Kidney epithelial cell (primary cell): ENCODE data around the gene COQ8A. TPM values are rescaled to one million over a fixed set of nuclear protein-coding genes. Genes with fewer than 3 reads are reported as not detected.

Experiments used
- DNase-seq: peaks from one replicate; pipeline ENCODE4 v3.0.0-alpha.2; 2010; ENCODE audit warnings: low read depth
- H3K27me3 ChIP-seq: 2 replicates; pipeline ENCODE4 v1.6.0; 2011; ENCODE audit warnings: low read length; ENCODE audit not compliant: control insufficient read depth, insufficient read depth
- H3K36me3 ChIP-seq: 2 replicates; pipeline ENCODE4 v1.5.1; 2011; ENCODE audit warnings: low read length; ENCODE audit not compliant: control insufficient read depth, insufficient read depth
- H3K4me3 ChIP-seq: 2 replicates; pipeline ENCODE4 v1.5.1; 2011; ENCODE audit warnings: low read depth, mild to moderate bottlenecking, control low read depth, low read length
- total RNA-seq: library from RNA; depleted of rRNA; stranded (reverse); fragments of >200 nt; gene quantifications from 2 replicates; pipeline ENCODE4 v1.2.3, GENCODE V29; 2015
- TF ChIP-seq, protein P1 (sequence below): IDR thresholded peaks from 2 replicates; pipeline ENCODE4 v1.5.1; 2011; ENCODE audit warnings: mild to moderate bottlenecking, moderate library complexity, low read length, control low read depth, inconsistent platforms; ENCODE audit not compliant: insufficient read depth, poor library complexity, severe bottlenecking

COQ8A gene
- total RNA-seq, 1 donor from 2014 or later = 11.8 TPM

DNA sequence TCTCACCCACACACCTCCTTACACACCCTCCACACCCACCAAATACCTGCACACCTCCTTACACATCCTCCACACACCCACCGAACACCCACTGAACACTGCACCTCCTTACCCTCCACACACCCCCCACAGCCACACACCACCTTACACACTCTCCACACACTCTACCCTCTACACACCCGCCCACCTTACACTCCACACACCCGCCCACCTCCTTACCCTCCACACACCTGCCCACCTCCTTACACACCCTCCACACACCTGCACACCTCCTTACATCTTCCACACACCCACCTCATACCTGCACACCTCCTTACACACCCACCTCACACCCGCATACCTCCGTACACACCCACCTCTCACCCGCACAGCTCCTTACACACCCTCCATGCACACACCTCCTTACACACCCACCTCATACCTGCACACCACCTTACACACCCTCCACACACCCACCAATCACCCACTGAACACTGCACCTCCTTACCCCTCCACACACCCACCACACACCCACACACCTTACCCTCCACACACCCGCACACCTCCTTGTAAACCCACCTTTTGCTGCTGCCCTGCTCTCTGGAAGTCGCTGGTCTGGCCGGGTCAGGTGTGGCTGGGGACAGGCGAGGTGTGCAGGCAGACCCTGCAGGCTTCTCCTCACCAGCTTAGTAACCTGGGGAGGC, 38.5 kb downstream of the COQ8A start:
- Histone ChIP-seq H3K27me3 (no peaks in the 10 kb centered on the region), H3K36me3 (no peaks in the 10 kb centered on the region), H3K4me3 (no peak overlapping the region)
- no peak for DNase-seq
- TF ChIP-seq, protein P1, sequence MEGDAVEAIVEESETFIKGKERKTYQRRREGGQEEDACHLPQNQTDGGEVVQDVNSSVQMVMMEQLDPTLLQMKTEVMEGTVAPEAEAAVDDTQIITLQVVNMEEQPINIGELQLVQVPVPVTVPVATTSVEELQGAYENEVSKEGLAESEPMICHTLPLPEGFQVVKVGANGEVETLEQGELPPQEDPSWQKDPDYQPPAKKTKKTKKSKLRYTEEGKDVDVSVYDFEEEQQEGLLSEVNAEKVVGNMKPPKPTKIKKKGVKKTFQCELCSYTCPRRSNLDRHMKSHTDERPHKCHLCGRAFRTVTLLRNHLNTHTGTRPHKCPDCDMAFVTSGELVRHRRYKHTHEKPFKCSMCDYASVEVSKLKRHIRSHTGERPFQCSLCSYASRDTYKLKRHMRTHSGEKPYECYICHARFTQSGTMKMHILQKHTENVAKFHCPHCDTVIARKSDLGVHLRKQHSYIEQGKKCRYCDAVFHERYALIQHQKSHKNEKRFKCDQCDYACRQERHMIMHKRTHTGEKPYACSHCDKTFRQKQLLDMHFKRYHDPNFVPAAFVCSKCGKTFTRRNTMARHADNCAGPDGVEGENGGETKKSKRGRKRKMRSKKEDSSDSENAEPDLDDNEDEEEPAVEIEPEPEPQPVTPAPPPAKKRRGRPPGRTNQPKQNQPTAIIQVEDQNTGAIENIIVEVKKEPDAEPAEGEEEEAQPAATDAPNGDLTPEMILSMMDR = no peak

DNA sequence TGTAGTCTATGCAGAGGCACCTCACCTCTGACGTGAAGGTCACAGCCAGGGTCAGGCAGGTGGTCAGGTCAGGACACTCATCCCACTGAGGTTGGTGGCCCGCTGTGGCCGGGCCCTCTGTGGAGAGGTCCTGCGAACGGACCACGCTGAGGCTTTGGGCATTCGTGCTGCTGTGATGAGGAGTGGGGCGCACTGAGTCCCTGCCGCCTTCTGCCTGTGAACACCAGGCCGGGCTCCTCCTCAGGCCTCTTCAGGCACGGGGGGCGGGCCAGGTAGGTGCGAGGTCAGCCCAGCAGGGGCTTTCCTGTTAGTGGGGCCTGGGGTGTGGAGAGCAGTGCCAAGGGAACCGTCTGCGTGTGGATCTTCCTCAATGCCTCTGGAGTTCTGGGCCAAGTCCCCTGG, 39.0 kb downstream of the COQ8A start:
- no peak for DNase-seq
- Histone ChIP-seq H3K36me3 (no peaks in the 10 kb centered on the region), H3K4me3 (no peak overlapping the region), H3K27me3 (no peaks in the 10 kb centered on the region)
- TF ChIP-seq, protein P1 = no peak

DNA sequence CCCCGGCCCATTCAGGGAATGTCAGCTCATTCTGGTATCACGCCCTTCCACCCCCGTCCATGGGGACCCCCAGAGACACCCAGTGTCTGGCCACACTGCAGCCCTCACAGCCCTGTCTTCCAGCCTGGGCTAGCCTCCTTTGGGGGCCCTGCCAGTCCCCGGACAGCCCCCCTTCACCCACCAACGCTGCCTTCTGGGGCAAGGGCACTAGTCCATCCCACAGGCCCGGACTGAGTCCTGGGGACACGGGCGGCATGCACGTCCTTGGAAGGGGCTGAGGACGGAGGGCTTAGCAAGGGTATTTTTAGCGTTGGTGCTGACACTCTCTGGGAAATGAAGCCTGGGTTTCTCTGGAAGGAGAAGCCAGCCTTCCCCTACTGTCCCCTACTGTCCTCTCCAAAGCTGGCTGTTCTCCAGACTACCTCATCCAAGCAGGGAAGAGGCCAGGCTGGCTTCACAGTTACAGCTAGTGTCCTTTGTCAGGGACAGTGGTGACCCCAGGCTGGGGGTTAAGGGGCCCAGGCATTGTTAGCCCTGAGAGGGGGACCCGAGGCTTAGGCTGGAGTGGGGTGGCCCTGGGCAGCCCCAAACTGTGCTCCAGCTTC, 39.5 kb downstream of the COQ8A start:
- TF ChIP-seq, protein P1 = no peak
- no peaks in the 10 kb centered on the region for H3K27me3 ChIP-seq
- H3K36me3 ChIP-seq = no peaks in the 10 kb centered on the region
- DNase-seq = no peak
- H3K4me3 ChIP-seq = no peak overlapping the region

DNA sequence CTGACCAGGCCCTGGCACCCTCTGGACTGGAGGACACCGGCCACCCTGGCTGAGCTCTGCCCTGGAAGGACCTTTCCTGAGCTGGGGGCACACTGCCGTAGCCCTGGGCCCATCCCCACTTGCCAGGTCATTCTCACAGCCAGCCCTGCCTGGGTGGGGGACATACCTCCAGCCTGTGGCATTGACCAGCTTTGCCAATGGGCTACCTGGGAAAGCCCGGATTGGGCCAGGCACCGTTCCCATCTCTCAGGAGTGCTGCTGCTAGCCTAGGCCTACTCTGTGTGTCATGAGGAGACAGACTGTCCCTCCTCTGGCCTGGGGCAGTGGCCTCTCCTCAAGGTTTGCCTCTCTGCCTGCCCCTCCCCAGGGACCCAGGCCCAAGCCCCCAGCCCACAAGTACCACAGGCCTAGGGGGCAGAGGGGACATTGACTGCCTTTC, 40.0 kb downstream of the COQ8A start:
- no peak for DNase-seq

DNA sequence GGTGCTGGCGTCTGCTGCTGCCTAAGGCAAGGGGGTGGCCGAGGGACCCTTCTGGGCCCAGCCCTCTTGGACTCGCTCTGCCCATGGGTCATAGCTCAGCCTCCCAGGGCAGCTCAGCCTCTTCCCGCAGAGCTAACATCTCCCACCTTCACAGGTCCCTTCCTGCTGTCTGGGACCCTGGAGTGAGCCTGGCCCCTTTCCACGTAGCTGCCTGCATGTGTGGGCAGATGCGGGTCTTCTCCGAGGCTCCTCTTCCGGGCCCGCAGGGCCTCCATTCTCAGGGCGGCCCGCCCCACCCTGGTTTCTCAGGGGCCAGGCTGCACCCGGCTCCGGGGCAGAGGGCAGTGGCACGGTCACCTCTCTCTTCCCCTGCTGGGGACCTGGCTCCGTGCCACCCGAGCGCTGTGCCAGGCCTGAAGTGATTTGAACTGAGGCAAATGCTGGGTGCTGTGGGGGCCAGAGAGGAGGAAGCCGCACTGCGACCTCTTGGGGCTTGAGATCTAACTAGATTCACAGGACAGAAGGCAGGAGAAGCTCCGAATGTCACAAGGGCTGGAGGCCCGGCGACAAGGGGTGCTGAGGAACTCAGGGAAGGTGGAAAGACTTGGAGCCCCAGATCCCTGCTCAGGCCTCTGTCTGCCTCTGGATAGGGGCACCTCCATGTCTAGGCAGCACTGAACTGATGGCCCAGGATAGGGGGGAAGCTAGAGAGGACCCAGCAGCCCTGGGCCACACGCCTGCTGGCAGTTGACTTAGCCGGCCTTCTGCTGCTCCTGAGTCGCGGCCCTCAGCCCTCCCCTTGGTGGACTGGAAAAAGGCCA, 40.7 kb downstream of the COQ8A start:
- H3K4me3 ChIP-seq = no peak overlapping the region

More for the DNA sequence above, 40.0 kb downstream of the COQ8A start:
- Histone ChIP-seq H3K4me3 (no peak overlapping the region), H3K36me3 (no peaks in the 10 kb centered on the region), H3K27me3 (no peaks in the 10 kb centered on the region)
- TF ChIP-seq, protein P1 = no peak

More for the DNA sequence above, 40.7 kb downstream of the COQ8A start:
- DNase-seq = no peak
- TF ChIP-seq, protein P1 = no peak
- H3K36me3 ChIP-seq = no peaks in the 10 kb centered on the region
- no peaks in the 10 kb centered on the region for H3K27me3 ChIP-seq
